Activated naive CD4-positive, alpha-beta T cell treated with anti-CD3 and anti-CD28 coated beads, Interleukin-2, amount 10 ng/mL, durations not matched to agents 7 days and 5 days (primary cell): ENCODE data around the gene ADM2.

Experiments
- CTCF ChIA-PET: fragments of 350-600 bp; sonication (Branson Sonifier 250); formaldehyde crosslinking; loops from one replicate; lab custom pipeline; 2021; ENCODE audit warnings: antibody characterized with exemption; lab: Charles Lee
- DNase-seq: peaks from one replicate; pipeline ENCODE4 v3.0.0-alpha.2; 2020
- H3K27ac Mint-ChIP-seq: one replicate; pipeline ENCODE4 v1.8.0; 2021; ENCODE audit warnings: mild to moderate bottlenecking, moderate library complexity, mixed read lengths
- H3K27me3 Mint-ChIP-seq: one replicate; pipeline ENCODE4 v1.8.0; 2021; ENCODE audit warnings: mild to moderate bottlenecking, mixed read lengths
- H3K36me3 Mint-ChIP-seq: one replicate; pipeline ENCODE4 v1.8.0; 2021; ENCODE audit warnings: mixed read lengths
- H3K4me1 Mint-ChIP-seq: one replicate; pipeline ENCODE4 v1.8.0; 2021; ENCODE audit warnings: mixed read lengths
- H3K4me3 Mint-ChIP-seq: one replicate; pipeline ENCODE4 v1.8.0; 2021; ENCODE audit warnings: mild to moderate bottlenecking, moderate library complexity, mixed read lengths
- H3K9me3 Mint-ChIP-seq: one replicate; pipeline ENCODE4 v1.8.0; 2021; ENCODE audit warnings: mixed read lengths

Gene ADM2

DNA sequence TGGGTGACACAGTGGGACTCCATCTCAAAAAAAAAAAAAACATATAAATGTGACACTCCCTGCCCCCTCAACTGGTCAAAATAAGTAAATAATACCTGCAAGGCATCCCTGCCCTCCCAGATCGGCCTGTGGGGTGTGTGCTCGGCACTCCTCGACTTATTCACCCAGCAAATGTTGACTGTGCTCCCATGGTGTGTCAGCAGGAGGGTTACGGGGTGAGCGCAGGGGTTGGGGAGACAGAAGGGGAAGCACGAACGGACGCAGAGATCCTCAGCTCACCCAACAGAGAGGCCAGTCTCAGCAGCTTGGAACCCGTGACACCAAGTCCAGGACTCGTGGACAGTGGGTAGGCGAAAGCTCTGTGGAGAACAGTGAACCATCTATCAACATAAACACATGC lies 1.6 kb upstream of the ADM2 start:
- H3K27me3 Mint-ChIP-seq, result peaks cover 54% of the 10 kb centered on the region

DNA sequence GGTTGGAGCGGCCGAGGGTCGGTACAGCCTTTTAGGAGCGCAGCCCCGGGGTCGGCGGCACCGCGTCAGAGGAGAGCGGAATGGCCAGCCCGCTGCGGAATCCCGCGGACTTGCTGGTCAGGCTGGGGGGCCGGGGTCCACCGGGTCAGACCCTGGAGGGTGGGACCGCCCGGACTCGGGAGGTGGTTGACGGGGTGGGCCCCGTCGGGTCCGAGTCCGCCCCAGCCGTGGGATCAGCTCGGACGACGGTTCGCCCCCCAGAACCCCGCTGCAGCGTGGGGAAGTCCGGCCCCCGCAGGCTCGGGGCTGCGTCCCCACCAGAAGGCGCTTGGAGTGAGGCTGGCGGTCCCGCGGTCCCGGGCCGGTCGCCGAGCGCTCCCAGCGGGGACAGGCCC lies 301 bp upstream of the ADM2 start:
- Mint-ChIP-seq H3K4me1 (peaks cover 18% of the 10 kb centered on the region), H3K27me3 (peaks cover 64% of the 10 kb centered on the region), H3K36me3 (no peaks in the 10 kb centered on the region), H3K9me3 (no peaks in the 10 kb centered on the region), H3K4me3 (peak overlapping the region; percentile 67), H3K27ac (no peak overlapping the region)
- no peak for DNase-seq
- CTCF ChIA-PET, result no interaction called here

More for the DNA sequence above, 1.6 kb upstream of the ADM2 start:
- Mint-ChIP-seq H3K36me3 (no peaks in the 10 kb centered on the region), H3K27ac (peak overlapping the region; percentile 52), H3K4me1 (peaks cover 21% of the 10 kb centered on the region), H3K9me3 (no peaks in the 10 kb centered on the region), H3K4me3 (peak overlapping the region; percentile 60)
- no peak for DNase-seq
- CTCF ChIA-PET, result interaction anchor here (0.9 to 1.3 kb wide), 3 partner anchors 9 to 23 kb away, joined by 3 read pairs; no protein-coding TSS in a partner anchor

DNA sequence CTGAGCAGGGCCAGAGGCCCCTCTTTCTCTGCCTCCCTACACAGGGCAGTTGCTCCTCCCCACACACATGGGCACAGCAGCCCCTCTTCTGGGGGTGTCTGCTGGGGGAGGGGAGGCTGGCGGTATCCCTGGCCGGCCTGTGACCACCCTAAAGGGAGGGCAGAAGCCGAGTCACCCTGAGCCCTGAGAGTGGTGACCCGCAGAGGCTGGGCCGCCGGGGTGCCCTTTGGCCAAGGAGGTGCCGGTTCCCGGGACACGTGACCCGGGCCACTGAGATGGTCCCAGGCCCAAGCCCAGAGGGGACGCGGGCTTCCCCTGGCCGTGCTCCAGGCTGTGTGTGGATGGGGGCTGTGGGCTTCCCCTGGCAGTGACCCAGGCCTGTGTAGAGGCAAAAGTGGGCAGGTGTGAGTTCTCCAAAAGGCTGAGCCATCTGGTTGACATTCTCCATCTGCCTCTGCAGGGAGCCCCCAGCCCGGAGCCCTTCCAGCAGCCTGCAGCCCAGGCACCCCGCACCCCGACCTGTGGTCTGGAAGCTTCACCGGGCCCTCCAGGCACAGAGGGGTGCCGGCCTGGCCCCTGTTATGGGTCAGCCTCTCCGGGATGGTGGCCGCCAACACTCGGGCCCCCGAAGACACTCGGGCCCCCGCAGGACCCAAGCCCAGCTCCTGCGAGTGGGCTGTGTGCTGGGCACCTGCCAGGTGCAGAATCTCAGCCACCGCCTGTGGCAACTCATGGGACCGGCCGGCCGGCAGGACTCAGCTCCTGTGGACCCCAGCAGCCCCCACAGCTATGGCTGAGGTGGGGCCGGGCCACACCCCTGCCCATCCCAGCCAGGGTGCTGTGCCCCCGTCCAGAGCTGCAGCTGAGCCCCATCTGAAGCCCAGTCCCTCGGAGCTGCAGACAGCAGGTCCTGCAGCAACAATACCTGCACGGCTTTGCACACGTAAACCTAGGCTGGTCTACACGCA lies 1.0 kb downstream of the ADM2 start:
- Mint-ChIP-seq H3K27ac (no peak overlapping the region), H3K4me3 (peak overlapping the region; percentile 75), H3K9me3 (no peaks in the 10 kb centered on the region), H3K4me1 (peaks cover 15% of the 10 kb centered on the region), H3K27me3 (peaks cover 68% of the 10 kb centered on the region), H3K36me3 (no peaks in the 10 kb centered on the region)
- no peak for DNase-seq
- CTCF ChIA-PET, result interaction anchor here (0.8 to 1.8 kb wide), 2 partner anchors 9 to 16 kb away, joined by 3 to 5 read pairs; no protein-coding TSS in a partner anchor

DNA sequence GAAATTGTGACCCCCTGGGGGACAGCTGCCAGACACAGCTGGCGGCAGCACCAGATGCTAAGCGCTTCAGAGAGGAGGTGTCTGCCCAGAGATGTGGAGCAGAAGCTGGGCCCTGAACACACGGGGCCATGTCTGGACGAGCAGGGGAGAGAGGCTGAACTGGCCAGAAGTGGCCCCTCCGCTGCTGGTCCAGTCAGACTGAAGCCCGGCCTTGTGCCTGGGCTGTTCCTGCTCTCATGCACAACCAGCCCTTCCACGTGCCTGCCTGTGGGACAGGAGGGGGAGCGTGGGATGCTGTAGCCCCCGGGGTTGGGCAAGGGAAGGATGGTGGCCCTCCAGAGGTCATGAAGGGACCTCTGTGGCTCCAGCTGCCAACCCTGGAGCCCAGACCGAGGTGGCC lies 1.8 kb downstream of the ADM2 start:
- CTCF ChIA-PET, result interaction anchor here (0.8 to 1.8 kb wide), 2 partner anchors 10 to 15 kb away, joined by 3 to 5 read pairs; no protein-coding TSS in a partner anchor
- Mint-ChIP-seq H3K27me3 (peaks cover 68% of the 10 kb centered on the region), H3K9me3 (no peaks in the 10 kb centered on the region), H3K4me1 (peaks cover 15% of the 10 kb centered on the region), H3K4me3 (peak overlapping the region; percentile 50), H3K36me3 (no peaks in the 10 kb centered on the region), H3K27ac (no peak overlapping the region)
- DNase-seq, result no peak

DNA sequence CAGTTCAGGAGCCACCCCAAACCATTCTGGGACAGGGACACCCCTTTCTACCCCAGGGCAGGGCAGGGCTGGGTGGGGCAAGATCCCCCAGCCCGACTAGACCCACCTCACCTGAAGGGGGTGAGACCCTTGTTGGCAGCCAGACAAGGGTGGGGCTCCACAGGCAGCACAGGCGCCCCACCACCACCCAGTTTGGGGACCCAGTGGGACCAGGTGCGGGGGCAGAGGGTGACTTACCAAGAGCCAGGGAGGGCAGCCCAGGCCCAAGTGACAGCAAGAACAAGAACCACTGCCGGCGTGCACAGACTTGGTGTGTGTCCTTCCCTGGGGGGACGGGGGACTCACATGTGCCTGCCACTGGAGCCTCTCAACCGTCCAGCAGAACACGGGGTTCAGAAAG lies 2.2 kb downstream of the ADM2 start:
- Mint-ChIP-seq H3K9me3 (no peaks in the 10 kb centered on the region), H3K27me3 (peaks cover 65% of the 10 kb centered on the region), H3K36me3 (no peaks in the 10 kb centered on the region), H3K27ac (no peak overlapping the region), H3K4me3 (no peak overlapping the region), H3K4me1 (peaks cover 15% of the 10 kb centered on the region)
- CTCF ChIA-PET, result interaction anchor here (0.8 to 1.8 kb wide), 3 partner anchors 10 to 14 kb away, joined by 3 to 5 read pairs (median 4); no protein-coding TSS in a partner anchor
- DNase-seq, result no peak

DNA sequence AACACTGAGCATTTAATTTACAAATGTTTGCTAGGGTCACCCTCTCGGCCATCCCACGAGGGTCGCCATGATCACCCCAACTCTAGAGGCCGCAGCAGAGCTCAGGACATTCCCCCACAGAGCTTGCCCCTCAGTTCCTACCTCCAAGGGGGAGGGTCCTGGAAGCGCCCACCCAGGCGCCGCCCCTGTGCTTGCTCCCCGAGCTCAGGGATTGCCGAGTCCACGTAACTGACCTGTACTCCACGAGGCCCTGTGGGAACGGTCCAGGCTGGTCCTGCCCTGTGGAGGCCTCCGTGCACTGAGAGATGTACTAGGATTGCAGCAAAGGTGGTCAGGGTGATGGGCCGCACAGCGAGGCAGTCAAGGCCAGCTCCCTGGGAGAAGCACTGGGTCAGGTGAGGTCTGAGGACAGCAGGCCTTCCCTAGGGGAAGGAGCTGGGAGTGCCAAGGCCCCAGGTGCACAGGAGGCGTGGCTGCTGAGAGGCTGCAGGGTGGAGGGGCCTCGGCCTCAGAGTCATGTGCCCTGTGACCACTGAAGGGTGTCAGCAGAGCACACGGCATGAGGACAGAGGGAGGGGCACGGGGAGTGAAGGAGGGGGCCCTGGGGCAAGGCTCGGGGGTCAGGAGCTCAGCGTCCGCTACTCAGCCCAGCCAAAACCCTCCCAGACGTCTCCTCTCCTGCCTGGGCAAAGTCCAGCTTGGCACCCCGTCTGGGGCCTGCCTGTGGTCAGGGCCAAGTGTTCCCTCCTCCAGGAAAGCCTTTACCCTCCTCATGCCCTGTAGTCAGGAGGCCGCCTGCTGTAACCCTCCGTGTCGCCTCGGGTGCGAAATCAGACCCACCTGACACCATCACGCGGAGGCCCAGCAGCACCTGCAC lies 2.9 kb downstream of the ADM2 start:
- Mint-ChIP-seq H3K9me3 (no peaks in the 10 kb centered on the region), H3K4me1 (peaks cover 15% of the 10 kb centered on the region), H3K27me3 (peaks cover 59% of the 10 kb centered on the region), H3K4me3 (no peak overlapping the region), H3K36me3 (no peaks in the 10 kb centered on the region), H3K27ac (no peak overlapping the region)
- CTCF ChIA-PET, result interaction anchor here (1.0 kb wide), 1 partner anchor 10 kb away, joined by 4 read pairs; no protein-coding TSS in a partner anchor
- no peak for DNase-seq

DNA sequence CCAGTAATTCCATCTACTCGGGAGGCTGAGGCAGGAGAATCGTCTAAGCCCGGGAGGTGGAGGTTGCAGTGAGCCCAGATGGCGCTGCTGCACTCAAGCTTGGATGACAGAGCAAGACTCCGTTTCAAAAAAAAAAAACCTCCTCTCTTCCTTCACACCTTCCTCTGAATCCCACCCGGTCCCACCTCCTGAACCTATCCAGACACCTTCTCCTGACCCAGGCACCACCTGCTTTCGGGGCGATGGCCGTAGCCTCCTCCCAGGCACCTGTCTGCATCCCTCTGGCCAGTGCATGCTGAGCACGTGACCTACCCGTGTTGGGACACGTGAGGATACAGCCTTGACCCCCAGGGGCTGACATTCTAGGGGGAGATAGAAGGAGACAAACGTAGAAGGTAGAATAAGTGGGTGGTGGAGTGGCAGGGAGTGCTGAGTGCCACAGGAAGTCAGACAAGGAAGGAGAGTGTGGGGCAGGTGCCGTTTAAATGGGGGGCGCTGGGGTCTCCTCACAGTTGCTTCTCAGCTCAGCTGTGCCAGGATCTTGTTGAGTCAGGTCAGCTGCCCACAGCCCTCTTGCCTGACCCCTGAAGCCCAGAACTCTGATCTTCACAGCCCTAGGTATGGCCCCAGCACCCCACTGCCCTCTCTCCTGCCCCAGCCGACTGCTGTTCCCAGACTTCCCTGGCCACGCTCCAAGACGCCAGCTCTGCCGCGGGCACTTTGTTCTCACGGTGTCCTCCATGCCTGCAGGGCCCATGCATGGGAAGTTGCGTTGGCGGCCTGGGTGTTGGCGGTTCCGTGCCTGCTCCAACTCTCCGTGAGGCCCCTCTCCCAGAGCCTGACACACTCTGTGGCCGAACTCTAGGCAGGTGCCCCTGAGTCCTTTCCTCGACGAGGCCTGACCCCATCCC lies 4.1 kb downstream of the ADM2 start:
- Mint-ChIP-seq H3K36me3 (no peaks in the 10 kb centered on the region), H3K27me3 (peaks cover 46% of the 10 kb centered on the region), H3K27ac (no peak overlapping the region), H3K4me1 (peaks cover 10% of the 10 kb centered on the region), H3K4me3 (no peak overlapping the region), H3K9me3 (no peaks in the 10 kb centered on the region)
- no peak for DNase-seq
- CTCF ChIA-PET, result interaction anchor here (0.6 to 2.0 kb wide), 2 partner anchors 12 to 31 kb away, joined by 3 to 10 read pairs; no protein-coding TSS in a partner anchor

DNA sequence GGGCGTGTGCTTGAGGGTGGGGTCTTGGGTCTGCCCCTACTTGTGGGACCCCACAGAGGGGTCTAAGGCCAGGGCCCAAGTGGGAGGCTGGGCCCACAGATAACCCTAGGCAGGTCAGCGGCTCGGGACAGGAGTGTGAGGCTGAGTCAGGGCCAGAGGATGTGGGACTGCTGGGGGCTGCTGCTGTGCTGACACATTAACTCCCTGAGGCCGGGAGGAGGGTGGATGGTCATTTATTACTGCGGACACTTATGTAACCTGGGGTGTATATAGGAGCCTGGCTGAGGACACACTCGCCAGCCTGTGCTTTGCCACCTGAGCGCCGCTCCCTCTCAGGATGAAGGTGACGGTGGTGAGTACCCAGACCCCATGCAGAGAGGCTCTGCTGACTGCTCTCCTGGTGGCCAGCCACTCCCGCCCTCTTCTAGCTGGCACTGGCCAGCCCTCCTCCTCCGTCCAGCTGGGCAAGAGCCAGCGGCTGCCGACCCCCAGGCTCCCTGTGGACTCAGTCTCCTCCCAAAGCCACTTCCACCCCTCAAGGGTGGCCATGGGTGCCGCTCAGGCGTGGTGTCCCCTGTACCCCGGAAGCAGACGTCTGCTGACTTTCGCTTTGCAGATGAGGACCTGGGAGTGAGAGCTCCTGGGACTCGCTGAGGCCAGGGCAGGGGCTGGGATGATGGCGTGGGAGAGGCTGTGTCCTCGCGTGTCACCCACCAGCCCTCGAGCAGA lies 5.4 kb downstream of the ADM2 start, which contains the start of gene MIOX:
Gene MIOX (plus strand): TSS at position 299 of the 729 bp plus-strand sequence. CDS start 39 bp downstream, at position 338.
- CTCF ChIA-PET, result interaction anchor here (0.7 to 2.0 kb wide), 2 partner anchors 11 to 12 kb away, joined by 4 to 10 read pairs; no protein-coding TSS in a partner anchor
- H3K9me3 Mint-ChIP-seq, result no peaks in the 10 kb centered on the region

DNA sequence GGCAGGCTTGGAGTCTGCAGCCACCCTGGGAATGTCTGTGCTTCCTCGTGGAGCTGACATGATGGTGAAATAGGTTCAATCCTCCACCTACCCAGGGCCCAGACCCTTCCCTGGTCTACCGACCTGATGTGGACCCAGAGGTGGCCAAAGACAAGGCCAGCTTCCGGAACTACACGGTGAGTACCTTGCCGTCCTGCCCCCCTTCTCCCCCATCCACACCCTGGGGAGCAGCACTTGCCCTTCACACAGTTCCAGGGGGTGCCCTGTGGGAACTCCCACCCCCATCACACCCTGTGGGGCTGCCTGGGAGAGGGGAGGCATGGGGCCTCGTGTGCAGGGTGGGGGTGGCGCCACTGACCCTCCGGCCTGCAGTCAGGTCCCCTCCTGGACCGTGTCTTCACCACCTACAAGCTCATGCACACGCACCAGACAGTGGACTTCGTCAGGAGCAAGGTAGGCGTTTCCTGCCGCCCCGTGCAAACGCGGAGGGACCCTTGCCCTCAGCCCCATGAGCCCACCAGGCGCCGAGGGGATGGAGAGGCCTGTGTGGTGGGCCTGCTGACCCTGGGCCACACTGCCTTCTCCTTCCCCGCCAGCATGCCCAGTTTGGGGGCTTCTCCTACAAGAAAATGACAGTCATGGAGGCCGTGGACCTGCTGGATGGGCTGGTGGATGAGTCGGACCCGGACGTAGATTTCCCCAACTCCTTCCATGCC lies 6.1 kb downstream of the ADM2 start:
- CTCF ChIA-PET, result interaction anchor here (0.7 kb wide), 1 partner anchor 11 kb away, joined by 4 read pairs; no protein-coding TSS in a partner anchor
- H3K9me3 Mint-ChIP-seq, result no peaks in the 10 kb centered on the region

More for the DNA sequence above, 5.4 kb downstream of the ADM2 start, which contains the start of gene MIOX:
- no peak within 1 kb of the TSS for H3K4me3 Mint-ChIP-seq
- H3K27ac Mint-ChIP-seq, result peak within 1 kb of the TSS; percentile 58
- no peak for DNase-seq
- peaks cover 50% of the 10 kb centered on the region for H3K27me3 Mint-ChIP-seq
- no peaks in the 10 kb centered on the region for H3K36me3 Mint-ChIP-seq
- peaks cover 16% of the 10 kb centered on the region for H3K4me1 Mint-ChIP-seq

DNA sequence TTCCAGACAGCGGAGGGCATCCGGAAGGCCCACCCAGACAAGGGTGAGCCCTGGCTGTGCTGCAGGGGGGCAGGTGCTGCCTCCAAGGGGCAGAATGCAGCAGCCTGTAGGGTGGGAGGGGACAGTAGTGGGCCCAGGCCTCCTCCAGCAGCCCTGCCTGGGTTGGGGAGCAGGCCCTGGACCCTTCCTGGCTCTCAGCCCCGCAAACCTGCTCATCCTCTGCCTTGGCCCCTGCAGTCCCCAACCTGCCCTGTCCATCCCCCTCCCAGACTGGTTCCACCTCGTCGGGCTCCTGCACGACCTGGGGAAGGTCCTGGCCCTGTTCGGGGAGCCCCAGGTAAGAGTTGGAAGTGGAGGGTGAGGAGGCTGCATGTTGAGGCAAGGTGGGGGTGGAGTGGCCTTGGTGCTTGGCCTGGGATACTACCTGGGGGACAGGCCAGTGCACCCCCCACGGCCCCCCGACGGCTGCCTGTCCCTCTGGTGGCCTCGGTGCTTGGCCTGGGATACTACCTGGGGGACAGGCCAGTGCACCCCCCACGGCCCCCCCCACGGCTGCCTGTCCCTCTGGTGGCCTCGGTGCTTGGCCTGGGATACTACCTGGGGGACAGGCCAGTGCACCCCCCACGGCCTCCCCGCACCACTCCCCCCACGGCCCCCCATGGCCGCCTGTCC lies 6.8 kb downstream of the ADM2 start:
- DNase-seq, result no peak
- Mint-ChIP-seq H3K9me3 (no peaks in the 10 kb centered on the region), H3K4me1 (peaks cover 16% of the 10 kb centered on the region), H3K27ac (no peak overlapping the region), H3K27me3 (peaks cover 45% of the 10 kb centered on the region), H3K36me3 (no peaks in the 10 kb centered on the region), H3K4me3 (no peak overlapping the region)
- CTCF ChIA-PET, result no interaction called here

More for the DNA sequence above, 6.1 kb downstream of the ADM2 start:
- H3K4me3 Mint-ChIP-seq, result no peak overlapping the region
- no peak for DNase-seq
- no peaks in the 10 kb centered on the region for H3K36me3 Mint-ChIP-seq
- H3K27ac Mint-ChIP-seq, result no peak overlapping the region
- H3K27me3 Mint-ChIP-seq, result peaks cover 45% of the 10 kb centered on the region
- peaks cover 16% of the 10 kb centered on the region for H3K4me1 Mint-ChIP-seq

DNA sequence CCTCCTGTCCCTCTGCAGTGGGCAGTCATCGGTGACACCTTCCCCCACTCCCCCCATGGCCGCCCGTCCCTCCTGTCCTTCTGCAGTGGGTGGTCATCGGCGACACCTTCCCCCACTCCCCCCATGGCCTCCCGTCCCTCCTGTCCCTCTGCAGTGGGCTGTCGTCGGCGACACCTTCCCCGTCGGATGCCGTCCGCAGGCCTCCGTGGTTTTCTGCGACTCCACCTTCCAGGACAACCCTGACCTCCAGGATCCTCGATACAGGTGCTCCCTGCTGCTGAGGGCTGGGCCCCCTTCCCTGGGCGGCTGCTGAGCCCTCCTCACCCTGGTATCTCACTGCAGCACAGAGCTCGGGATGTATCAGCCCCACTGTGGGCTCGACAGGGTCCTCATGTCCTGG lies 7.5 kb downstream of the ADM2 start:
- Mint-ChIP-seq H3K27ac (no peak overlapping the region), H3K4me3 (no peak overlapping the region), H3K27me3 (peaks cover 45% of the 10 kb centered on the region), H3K9me3 (no peaks in the 10 kb centered on the region), H3K36me3 (no peaks in the 10 kb centered on the region), H3K4me1 (peaks cover 16% of the 10 kb centered on the region)
- no peak for DNase-seq
- CTCF ChIA-PET, result no interaction called here
